Measurements from ENCODE around the gene GKN2.

DNA sequence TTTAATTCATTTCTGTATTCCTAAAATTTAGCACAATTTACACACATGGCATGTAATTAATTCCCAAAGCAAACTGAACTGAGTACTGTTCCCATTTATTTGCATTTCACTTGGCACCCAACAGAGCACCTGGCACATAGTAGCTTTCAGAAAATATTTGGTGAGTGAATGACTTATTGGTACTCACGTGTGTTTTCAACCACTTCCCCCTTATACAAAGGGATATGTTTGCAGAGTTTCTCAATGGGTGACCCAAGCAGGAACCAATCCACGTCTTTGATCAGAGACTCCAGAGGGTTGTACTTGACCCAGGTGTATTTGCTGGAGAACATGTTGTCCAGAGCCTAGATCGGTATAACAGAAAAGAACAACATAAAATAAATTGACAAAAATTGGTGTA lies 6.6 kb downstream of the GKN2 start:
- TF ChIP-seq CTCF (IDR thresholded peaks at IDR 0.05): no peak
- no peak for TF ChIP-seq POLR2A (IDR thresholded peaks at IDR 0.05)
- TF ChIP-seq EP300 (IDR thresholded peaks at IDR 0.05): no peak

Data from tibial nerve (tissue), 4 donors.